UCSD-AML1 (cell line): ENCODE measurements around the gene ATAT1.

Experiments
- DNase-seq: peaks from one replicate; lab custom pipeline; 2025; ENCODE audit not compliant: unreplicated experiment; lab: John Stamatoyannopoulos, UW

Gene ATAT1

GRCh38 chr6:30683183-30683979 lies 56.7 kb downstream of the ATAT1 start:
- peak; percentile 53 for DNase-seq

- peak; percentile 49 for DNase-seq
Measured at GRCh38 chr6:30683980-30684338, 57.3 kb downstream of the ATAT1 start.

- peak; percentile 79 for DNase-seq
Measured at GRCh38 chr6:30684386-30685156, 57.9 kb downstream of the ATAT1 start.

GRCh38 chr6:30685157-30686008 lies 58.7 kb downstream of the ATAT1 start:
- DNase-seq = peak; percentile 54

GRCh38 chr6:30686009-30686907 lies 59.6 kb downstream of the ATAT1 start, which contains the start of gene PPP1R18:
PPP1R18 (minus strand) TSS chr6:30686645; CDS start chr6:30686018, 627 bp downstream.
- DNase-seq = peak; percentile 73

- DNase-seq = peak; percentile 92
Measured at GRCh38 chr6:30686908-30687658, 60.4 kb downstream of the ATAT1 start.

- no peak for DNase-seq
Measured at GRCh38 chr6:30687659-30688431, 61.2 kb downstream of the ATAT1 start.

GRCh38 chr6:30688569-30688968 lies 61.9 kb downstream of the ATAT1 start:
- no peak for DNase-seq

- no peak for DNase-seq
Measured at GRCh38 chr6:30689022-30689865, 62.6 kb downstream of the ATAT1 start.

GRCh38 chr6:30689985-30690384 lies 63.3 kb downstream of the ATAT1 start:
- DNase-seq = no peak

GRCh38 chr6:30690403-30691207 lies 63.9 kb downstream of the ATAT1 start, which contains the start of gene NRM:
NRM (minus strand) TSS chr6:30690984; CDS start chr6:30690974, 10 bp downstream.
- DNase-seq = peak; percentile 88

GRCh38 chr6:30691208-30691847 lies 64.7 kb downstream of the ATAT1 start:
- no peak for DNase-seq
